H9 (cell line): ENCODE data around the gene APOBEC4. TPM values are rescaled to one million over a fixed set of nuclear protein-coding genes. Genes with fewer than 3 reads are reported as not detected.

ENCODE experiments used
- DNase-seq: peaks from one replicate; pipeline ENCODE4 v3.0.0-alpha.2; 2017
- H2AFZ ChIP-seq: one replicate; pipeline ENCODE4 v1.6.1; 2013; ENCODE audit warnings: mild to moderate bottlenecking, low read length, control low read depth, moderate library complexity
- H2AK5ac ChIP-seq: 2 replicates; pipeline ENCODE4 v1.6.1; 2013; ENCODE audit warnings: low read length, control low read depth, mixed read lengths; ENCODE audit not compliant: insufficient read length
- H2BK120ac ChIP-seq: one replicate; pipeline ENCODE4 v1.6.1; 2013; ENCODE audit warnings: low read depth, mild to moderate bottlenecking, low read length, control low read depth, inconsistent platforms; ENCODE audit not compliant: poor library complexity, severe bottlenecking
- H2BK12ac ChIP-seq: 2 replicates; pipeline ENCODE4 v1.6.1; 2013; ENCODE audit warnings: low read length, control low read depth, mixed read lengths, low read depth; ENCODE audit not compliant: insufficient read length
- H2BK15ac ChIP-seq: 2 replicates; pipeline ENCODE4 v1.6.1; 2013; ENCODE audit warnings: low read depth, low read length, control low read depth
- H2BK20ac ChIP-seq: one replicate; pipeline ENCODE4 v1.6.1; 2013; ENCODE audit warnings: low read depth, mild to moderate bottlenecking, low read length, control low read depth, inconsistent platforms; ENCODE audit not compliant: poor library complexity, severe bottlenecking
- H2BK5ac ChIP-seq: 2 replicates; pipeline ENCODE4 v1.6.1; 2013; ENCODE audit warnings: low read length, control low read depth, mixed read lengths; ENCODE audit not compliant: insufficient read length
- H3K14ac ChIP-seq: 2 replicates; pipeline ENCODE4 v1.6.1; 2013; ENCODE audit warnings: low read length, control low read depth; ENCODE audit not compliant: insufficient read depth
- H3K18ac ChIP-seq: 2 replicates; pipeline ENCODE4 v1.6.1; 2013; ENCODE audit warnings: low read depth, mild to moderate bottlenecking, mixed read lengths, low read length, control low read depth; ENCODE audit not compliant: insufficient read length
- H3K23ac ChIP-seq: 2 replicates; pipeline ENCODE4 v1.6.1; 2013; ENCODE audit warnings: low read length, control low read depth, mixed read lengths, low read depth; ENCODE audit not compliant: insufficient read length
- H3K23me2 ChIP-seq: 2 replicates; pipeline ENCODE4 v1.6.1; 2013; ENCODE audit warnings: low read depth, mild to moderate bottlenecking, mixed read lengths, low read length, control low read depth; ENCODE audit not compliant: insufficient read length, poor library complexity, severe bottlenecking
- H3K27ac ChIP-seq: 2 replicates; pipeline ENCODE4 v1.5.1; 2013; ENCODE audit warnings: low read length, control low read depth, mixed read lengths, low read depth; ENCODE audit not compliant: insufficient read length
- H3K27me3 ChIP-seq: 2 replicates; pipeline ENCODE4 v1.6.1; 2013; ENCODE audit warnings: low read length, control low read depth, inconsistent platforms; ENCODE audit not compliant: insufficient read depth
- H3K4ac ChIP-seq: 2 replicates; pipeline ENCODE4 v1.6.1; 2013; ENCODE audit warnings: low read depth, mild to moderate bottlenecking, control low read depth, inconsistent platforms, low read length, moderate library complexity
- H3K4me1 ChIP-seq: 2 replicates; pipeline ENCODE4 v1.6.1; 2013; ENCODE audit warnings: low read length, control low read depth, inconsistent platforms; ENCODE audit not compliant: insufficient read depth
- H3K4me2 ChIP-seq: 2 replicates; pipeline ENCODE4 v1.6.1; 2013; ENCODE audit warnings: low read length, control low read depth, mixed read lengths; ENCODE audit not compliant: insufficient read length, insufficient read depth
- H3K56ac ChIP-seq: 2 replicates; pipeline ENCODE4 v1.6.1; 2013; ENCODE audit warnings: low read depth, mild to moderate bottlenecking, mixed read lengths, low read length, control low read depth; ENCODE audit not compliant: insufficient read length
- H3K79me1 ChIP-seq: 2 replicates; pipeline ENCODE4 v1.6.1; 2013; ENCODE audit warnings: low read depth, mild to moderate bottlenecking, moderate library complexity, low read length, control low read depth, inconsistent platforms; ENCODE audit not compliant: insufficient read depth, poor library complexity, severe bottlenecking
- H3K79me2 ChIP-seq: 2 replicates; pipeline ENCODE4 v1.6.1; 2013; ENCODE audit warnings: low read length, control low read depth, inconsistent platforms; ENCODE audit not compliant: insufficient read depth
- H3K9ac ChIP-seq: 2 replicates; pipeline ENCODE4 v1.6.1; 2013; ENCODE audit warnings: low read length, control low read depth, mixed read lengths; ENCODE audit not compliant: insufficient read length; ENCODE audit errors: extremely low read depth
- H3K9me3 ChIP-seq: one replicate; pipeline ENCODE4 v1.6.1; 2013; ENCODE audit warnings: low read depth, low read length, inconsistent platforms; ENCODE audit not compliant: control insufficient read depth
- H3T11ph ChIP-seq: one replicate; pipeline ENCODE4 v1.6.1; 2013; ENCODE audit warnings: mild to moderate bottlenecking, low read length, control low read depth, inconsistent platforms
- H4K20me1 ChIP-seq: one replicate; pipeline ENCODE4 v1.6.1; 2013; ENCODE audit not compliant: control insufficient read depth, insufficient read length, insufficient read depth
- H4K5ac ChIP-seq: 2 replicates; pipeline ENCODE4 v1.6.1; 2013; ENCODE audit warnings: low read depth, mild to moderate bottlenecking, mixed read lengths, low read length, control low read depth; ENCODE audit not compliant: insufficient read length
- H4K8ac ChIP-seq: replicated peaks from 2 replicates; pipeline ENCODE4 v1.6.1; 2013; ENCODE audit warnings: low read length, control low read depth, mixed read lengths, low read depth; ENCODE audit not compliant: insufficient read length
- H4K91ac ChIP-seq: 2 replicates; pipeline ENCODE4 v1.6.1; 2013; ENCODE audit warnings: low read depth, mild to moderate bottlenecking, moderate library complexity, mixed read lengths, low read length, control low read depth; ENCODE audit not compliant: insufficient read length
- H3K27ac Mint-ChIP-seq, 3 experiments: 2 replicates in 2 of 3; 3 replicates in 1 of 3; pipeline ENCODE4 v1.8.0; 2020 to 2021; ENCODE audit warnings: mixed read lengths in 3 of 3, mild to moderate bottlenecking in 1 of 3, moderate library complexity in 1 of 3
- H3K27me3 Mint-ChIP-seq: 2 replicates; pipeline ENCODE4 v1.8.0; 2021; ENCODE audit warnings: low read depth, mild to moderate bottlenecking, moderate library complexity, mixed read lengths
- H3K36me3 Mint-ChIP-seq, 3 experiments: 2 replicates in 2 of 3; 3 replicates in 1 of 3; pipeline ENCODE4 v1.8.0; 2020 to 2021; ENCODE audit warnings: low read depth in 3 of 3, mixed read lengths in 3 of 3; ENCODE audit not compliant: insufficient read depth in 1 of 3
- H3K4me1 Mint-ChIP-seq, 2 experiments: 2 replicates each; pipeline ENCODE4 v1.8.0; 2020; ENCODE audit warnings: mixed read lengths in 2 of 2
- H3K4me3 Mint-ChIP-seq, 2 experiments: 2 replicates in 1 of 2; 3 replicates in 1 of 2; pipeline ENCODE4 v1.8.0; 2020 to 2021; ENCODE audit warnings: mild to moderate bottlenecking in 2 of 2, mixed read lengths in 2 of 2, moderate library complexity in 1 of 2
- H3K9me3 Mint-ChIP-seq, 2 experiments: 2 replicates in 1 of 2; 3 replicates in 1 of 2; pipeline ENCODE4 v1.8.0; 2020; ENCODE audit warnings: mild to moderate bottlenecking in 2 of 2, mixed read lengths in 2 of 2, moderate library complexity in 1 of 2
- WGBS: extraction: QIAGEN DNeasy Blood & Tissue Kit; methylation state at CpG from one replicate; pipeline ENCODE4 v1.1.7; 2013; ENCODE audit warnings: missing lambda C conversion rate, low lambda C conversion rate, mixed read lengths; ENCODE audit not compliant: insufficient read length; ENCODE audit errors: extremely low coverage; 5-methylcytosine and 5-hydroxymethylcytosine counted together
- total RNA-seq: library from RNA; stranded (reverse); gene quantifications from 2 replicates; pipeline ENCODE4 v1.2.1, GENCODE V29; 2021
- TF ChIP-seq, protein P1 (sequence below): fragments of 200-600 bp; sonication (generic); conservative IDR thresholded peaks from 3 replicates; pipeline ENCODE4 v1.8.0; 2021; ENCODE audit warnings: antibody characterized with exemption, mild to moderate bottlenecking

Gene APOBEC4
- total RNA-seq, 1 experiment from 2014 or later: not detected

DNA sequence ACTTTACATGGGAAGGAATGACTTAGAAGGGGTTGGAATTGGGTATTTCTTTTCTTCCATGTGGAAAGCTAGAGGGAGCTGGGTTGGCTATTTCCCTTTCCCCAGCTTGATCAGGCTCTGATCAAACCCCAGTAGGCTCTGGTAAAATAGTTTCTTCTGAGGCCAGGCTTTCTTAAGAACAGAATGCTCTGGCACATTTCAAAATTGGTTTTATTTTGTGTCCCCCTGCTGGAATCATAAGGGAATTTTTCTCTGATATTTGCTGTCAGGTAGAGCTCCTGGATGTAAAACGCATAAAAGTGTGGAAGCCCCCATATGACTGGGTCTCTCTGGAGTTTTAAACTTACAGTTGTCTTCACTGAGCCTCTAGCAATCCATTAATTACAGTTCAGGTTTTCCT is 17.1 kb upstream of the APOBEC4 start:
- no peak overlapping the region for H4K91ac ChIP-seq
- H3K56ac ChIP-seq: no peak overlapping the region
- H2BK12ac ChIP-seq: no peak overlapping the region
- no peaks in the 10 kb centered on the region for H3K27me3 Mint-ChIP-seq
- no peaks in the 10 kb centered on the region for H4K20me1 ChIP-seq
- no peak overlapping the region for H3K4ac ChIP-seq
- H3K4me3 Mint-ChIP-seq: no peak overlapping the region
- H2AK5ac ChIP-seq: no peak overlapping the region
- no CpG with 5 or more reads among the region's 1 CpG for WGBS
- no peaks in the 10 kb centered on the region for H3K4me1 ChIP-seq
- H4K5ac ChIP-seq: no peak overlapping the region
- peaks cover 3 to 5% of the 10 kb centered on the region in 2 experiments; a peak in 3 of 4 replicates for H3K4me1 Mint-ChIP-seq
- no peaks in the 10 kb centered on the region for H3K23me2 ChIP-seq
- no peak overlapping the region for H2BK5ac ChIP-seq
- no peak overlapping the region for H2BK120ac ChIP-seq
- H3K9me3 Mint-ChIP-seq: peaks cover 5 to 10% of the 10 kb centered on the region in 2 experiments; a peak in 3 of 5 replicates
- no peak overlapping the region for H2AFZ ChIP-seq
- H3K27ac ChIP-seq: no peak overlapping the region
- no peaks in the 10 kb centered on the region for H3K9me3 ChIP-seq
- peaks cover 0 to 8% (median 5%) of the 10 kb centered on the region in 3 experiments; a peak in 3 of 7 replicates for H3K36me3 Mint-ChIP-seq
- H2BK15ac ChIP-seq: no peak overlapping the region
- H3K27me3 ChIP-seq: no peaks in the 10 kb centered on the region
- no peak overlapping the region for H3K27ac Mint-ChIP-seq
- no peak overlapping the region for H2BK20ac ChIP-seq
- no peaks in the 10 kb centered on the region for H3K79me2 ChIP-seq
- no peak overlapping the region for H3K9ac ChIP-seq
- H3K18ac ChIP-seq: no peak overlapping the region
- TF ChIP-seq, protein P1, sequence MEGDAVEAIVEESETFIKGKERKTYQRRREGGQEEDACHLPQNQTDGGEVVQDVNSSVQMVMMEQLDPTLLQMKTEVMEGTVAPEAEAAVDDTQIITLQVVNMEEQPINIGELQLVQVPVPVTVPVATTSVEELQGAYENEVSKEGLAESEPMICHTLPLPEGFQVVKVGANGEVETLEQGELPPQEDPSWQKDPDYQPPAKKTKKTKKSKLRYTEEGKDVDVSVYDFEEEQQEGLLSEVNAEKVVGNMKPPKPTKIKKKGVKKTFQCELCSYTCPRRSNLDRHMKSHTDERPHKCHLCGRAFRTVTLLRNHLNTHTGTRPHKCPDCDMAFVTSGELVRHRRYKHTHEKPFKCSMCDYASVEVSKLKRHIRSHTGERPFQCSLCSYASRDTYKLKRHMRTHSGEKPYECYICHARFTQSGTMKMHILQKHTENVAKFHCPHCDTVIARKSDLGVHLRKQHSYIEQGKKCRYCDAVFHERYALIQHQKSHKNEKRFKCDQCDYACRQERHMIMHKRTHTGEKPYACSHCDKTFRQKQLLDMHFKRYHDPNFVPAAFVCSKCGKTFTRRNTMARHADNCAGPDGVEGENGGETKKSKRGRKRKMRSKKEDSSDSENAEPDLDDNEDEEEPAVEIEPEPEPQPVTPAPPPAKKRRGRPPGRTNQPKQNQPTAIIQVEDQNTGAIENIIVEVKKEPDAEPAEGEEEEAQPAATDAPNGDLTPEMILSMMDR: no peak; the same call in 2 of the 3 replicates
- no peak overlapping the region for H4K8ac ChIP-seq
- no peak overlapping the region for H3K14ac ChIP-seq
- no peaks in the 10 kb centered on the region for H3K79me1 ChIP-seq
- H3K23ac ChIP-seq: no peak overlapping the region
- no peak overlapping the region for H3K4me2 ChIP-seq
- no peak for DNase-seq
- no peak overlapping the region for H3T11ph ChIP-seq
